Liver (tissue), 9 donors: Measurements from ENCODE around the gene RYR2. TPM values are rescaled to one million over a fixed set of nuclear protein-coding genes. Genes with fewer than 3 reads are reported as not detected.

Source experiments
- DNase-seq: peaks from one replicate; pipeline ENCODE4 v3.0.0-alpha.2; 2017; ENCODE audit warnings: low spot score
- H3K27ac ChIP-seq, 2 donors: one replicate each; pipeline ENCODE4 v1.7.0; 2013; ENCODE audit warnings: inconsistent platforms in 2 of 2, low read length in 2 of 2, control low read depth in 1 of 2, low read depth in 1 of 2, mild to moderate bottlenecking in 1 of 2
- H3K27me3 ChIP-seq, 4 donors: one replicate each; pipeline versions ENCODE4 v1.6.1 to v1.7.0; 2013; ENCODE audit warnings: low read length in 3 of 4, inconsistent platforms in 1 of 4, mild to moderate bottlenecking in 1 of 4, moderate library complexity in 1 of 4; ENCODE audit not compliant: control insufficient read depth in 4 of 4, insufficient read depth in 4 of 4
- H3K36me3 ChIP-seq, 4 donors: one replicate each; pipeline versions ENCODE4 v1.6.1 to v1.7.0; 2013; ENCODE audit warnings: low read length in 3 of 4, mild to moderate bottlenecking in 3 of 4, low read depth in 1 of 4, moderate library complexity in 1 of 4; ENCODE audit not compliant: control insufficient read depth in 4 of 4, insufficient read depth in 3 of 4
- H3K4me1 ChIP-seq, 4 donors: one replicate each; pipeline versions ENCODE4 v1.6.1 to v1.7.0; 2013; ENCODE audit warnings: low read length in 3 of 4, mild to moderate bottlenecking in 3 of 4, moderate library complexity in 1 of 4; ENCODE audit not compliant: control insufficient read depth in 4 of 4, insufficient read depth in 4 of 4
- H3K4me3 ChIP-seq, 3 donors: one replicate each; pipeline versions ENCODE4 v1.6.1 to v1.7.0; 2013; ENCODE audit warnings: low read length in 3 of 3, control low read depth in 1 of 3, low read depth in 1 of 3, mild to moderate bottlenecking in 1 of 3
- H3K9ac ChIP-seq, 2 donors: one replicate each; pipeline ENCODE4 v1.7.0; 2013; ENCODE audit warnings: low read length in 2 of 2, mild to moderate bottlenecking in 2 of 2, moderate library complexity in 2 of 2, control low read depth in 1 of 2, low read depth in 1 of 2
- H3K9me3 ChIP-seq, 4 donors: one replicate each; pipeline versions ENCODE4 v1.6.1 to v1.7.0; 2013; ENCODE audit warnings: low read length in 3 of 4; ENCODE audit not compliant: control insufficient read depth in 4 of 4
- EGR1 ChIP-seq, 2 donors: IDR thresholded peaks; 2 replicates each; pipeline ENCODE4 v1.6.1; 2016 to 2018; ENCODE audit warnings: antibody characterized with exemption in 2 of 2, low read depth in 2 of 2
- FOXA1 ChIP-seq: IDR thresholded peaks from 2 replicates; pipeline ENCODE4 v1.6.1; 2016; ENCODE audit warnings: antibody characterized with exemption
- FOXA2 ChIP-seq: IDR thresholded peaks from 2 replicates; pipeline ENCODE4 v1.6.1; 2016; ENCODE audit warnings: antibody characterized with exemption
- GABPA ChIP-seq, 2 donors: IDR thresholded peaks in 1 of 2; conservative IDR thresholded peaks in 1 of 2; 2 replicates each; pipeline ENCODE4 v1.6.1; 2016; ENCODE audit warnings: antibody characterized with exemption in 2 of 2, mild to moderate bottlenecking in 1 of 2, moderate library complexity in 1 of 2
- HNF4A ChIP-seq, 2 donors: conservative IDR thresholded peaks; 2 replicates each; pipeline ENCODE4 v1.6.1; 2016; ENCODE audit warnings: antibody characterized with exemption in 2 of 2, mild to moderate bottlenecking in 2 of 2
- HNF4G ChIP-seq: IDR thresholded peaks from 2 replicates; pipeline ENCODE4 v1.6.1; 2016; ENCODE audit warnings: antibody characterized with exemption
- JUND ChIP-seq, 2 donors: IDR thresholded peaks; 2 replicates each; pipeline ENCODE4 v1.6.1; 2016; ENCODE audit warnings: antibody characterized with exemption in 2 of 2
- MAX ChIP-seq: IDR thresholded peaks from 2 replicates; pipeline ENCODE4 v1.6.1; 2016; ENCODE audit warnings: antibody characterized with exemption
- NR2F2 ChIP-seq: IDR thresholded peaks from 2 replicates; pipeline ENCODE4 v1.6.1; 2016; ENCODE audit warnings: antibody characterized with exemption
- RAD21 ChIP-seq, 2 donors: IDR thresholded peaks; 2 replicates each; pipeline ENCODE4 v1.6.1; 2016; ENCODE audit warnings: antibody characterized with exemption in 2 of 2, mild to moderate bottlenecking in 2 of 2
- RXRA ChIP-seq, 2 donors: IDR thresholded peaks; 2 replicates each; pipeline ENCODE4 v1.6.1; 2017 to 2018; ENCODE audit warnings: antibody characterized with exemption in 2 of 2, mild to moderate bottlenecking in 1 of 2
- SP1 ChIP-seq: IDR thresholded peaks from 2 replicates; pipeline ENCODE4 v1.6.1; 2018; ENCODE audit warnings: antibody characterized with exemption, mild to moderate bottlenecking
- TAF1 ChIP-seq: conservative IDR thresholded peaks from 2 replicates; pipeline ENCODE4 v1.6.1; 2016; ENCODE audit warnings: antibody characterized with exemption, mild to moderate bottlenecking
- YY1 ChIP-seq: IDR thresholded peaks from 2 replicates; pipeline ENCODE4 v1.6.1; 2016; ENCODE audit warnings: antibody characterized with exemption, mild to moderate bottlenecking
- WGBS: extraction: QIAGEN DNeasy Blood & Tissue Kit; methylation state at CpG from one replicate; pipeline ENCODE4 v1.1.7; 2013; 5-methylcytosine and 5-hydroxymethylcytosine counted together
- polyA plus RNA-seq, 2 donors: library from polyadenylated mRNA; stranded (reverse) in 1 of 2; unstranded in 1 of 2; fragments of 200-250 nt in 1 of 2; fragments of >200 nt in 1 of 2; fragmentation: Nextera tagmentation in 1 of 2; extraction: Ambion mirVana in 1 of 2; gene quantifications; one replicate each; pipeline versions ENCODE4 v1.2.1 to v1.2.3, GENCODE V29; 2013 to 2015
- total RNA-seq, 2 donors: library from RNA; depleted of rRNA; stranded (reverse); fragments of >200 nt; gene quantifications; one replicate each; pipeline ENCODE4 v1.2.3, GENCODE V29; 2014
- TF ChIP-seq, protein P1 (sequence below): IDR thresholded peaks from 2 replicates; pipeline ENCODE4 v1.6.1; 2016; ENCODE audit warnings: antibody characterized with exemption, mild to moderate bottlenecking
- TF ChIP-seq, protein P2 (sequence below): fragments of 150-350 bp; IDR thresholded peaks from 2 replicates; pipeline ENCODE4 v1.5.1; 2017; ENCODE audit warnings: improper control_type of control experiment, low read depth, low read length; ENCODE audit not compliant: missing input control
- TF ChIP-seq, protein P3 (sequence below): IDR thresholded peaks from 2 replicates; pipeline ENCODE4 v1.6.1; 2016; ENCODE audit warnings: antibody characterized with exemption
- TF ChIP-seq, protein P4 (sequence below): IDR thresholded peaks from 2 replicates; pipeline ENCODE4 v1.6.1; 2016; ENCODE audit warnings: antibody characterized with exemption
- donor health status: healthy.
- donor health status: healthy.
- donor health status: healthy.
- donor health status: healthy.
- donor health status: healthy.

Gene RYR2
- total and polyA plus RNA-seq, 4 donors, result 0.06 to 0.75 (median 0.31) TPM

- Histone ChIP-seq H3K9me3 (no peaks in the 10 kb centered on the region), H3K4me1 (no peaks in the 10 kb centered on the region), H3K27ac (no peak overlapping the region), H3K27me3 (no peaks in the 10 kb centered on the region), H3K4me3 (no peak overlapping the region), H3K36me3 (no peaks in the 10 kb centered on the region), H3K9ac (no peak overlapping the region)
- DNase-seq, result no peak
- TF ChIP-seq, protein P1, sequence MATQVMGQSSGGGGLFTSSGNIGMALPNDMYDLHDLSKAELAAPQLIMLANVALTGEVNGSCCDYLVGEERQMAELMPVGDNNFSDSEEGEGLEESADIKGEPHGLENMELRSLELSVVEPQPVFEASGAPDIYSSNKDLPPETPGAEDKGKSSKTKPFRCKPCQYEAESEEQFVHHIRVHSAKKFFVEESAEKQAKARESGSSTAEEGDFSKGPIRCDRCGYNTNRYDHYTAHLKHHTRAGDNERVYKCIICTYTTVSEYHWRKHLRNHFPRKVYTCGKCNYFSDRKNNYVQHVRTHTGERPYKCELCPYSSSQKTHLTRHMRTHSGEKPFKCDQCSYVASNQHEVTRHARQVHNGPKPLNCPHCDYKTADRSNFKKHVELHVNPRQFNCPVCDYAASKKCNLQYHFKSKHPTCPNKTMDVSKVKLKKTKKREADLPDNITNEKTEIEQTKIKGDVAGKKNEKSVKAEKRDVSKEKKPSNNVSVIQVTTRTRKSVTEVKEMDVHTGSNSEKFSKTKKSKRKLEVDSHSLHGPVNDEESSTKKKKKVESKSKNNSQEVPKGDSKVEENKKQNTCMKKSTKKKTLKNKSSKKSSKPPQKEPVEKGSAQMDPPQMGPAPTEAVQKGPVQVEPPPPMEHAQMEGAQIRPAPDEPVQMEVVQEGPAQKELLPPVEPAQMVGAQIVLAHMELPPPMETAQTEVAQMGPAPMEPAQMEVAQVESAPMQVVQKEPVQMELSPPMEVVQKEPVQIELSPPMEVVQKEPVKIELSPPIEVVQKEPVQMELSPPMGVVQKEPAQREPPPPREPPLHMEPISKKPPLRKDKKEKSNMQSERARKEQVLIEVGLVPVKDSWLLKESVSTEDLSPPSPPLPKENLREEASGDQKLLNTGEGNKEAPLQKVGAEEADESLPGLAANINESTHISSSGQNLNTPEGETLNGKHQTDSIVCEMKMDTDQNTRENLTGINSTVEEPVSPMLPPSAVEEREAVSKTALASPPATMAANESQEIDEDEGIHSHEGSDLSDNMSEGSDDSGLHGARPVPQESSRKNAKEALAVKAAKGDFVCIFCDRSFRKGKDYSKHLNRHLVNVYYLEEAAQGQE, result no peak
- TF ChIP-seq TAF1 (no peak), YY1 (no peak), FOXA2 (no peak)
- WGBS, result 54% methylated on average over 3 of the region's 3 CpGs
Observed at GRCh38 chr1:237393632-237394031, 351.6 kb downstream of the RYR2 start.

DNA sequence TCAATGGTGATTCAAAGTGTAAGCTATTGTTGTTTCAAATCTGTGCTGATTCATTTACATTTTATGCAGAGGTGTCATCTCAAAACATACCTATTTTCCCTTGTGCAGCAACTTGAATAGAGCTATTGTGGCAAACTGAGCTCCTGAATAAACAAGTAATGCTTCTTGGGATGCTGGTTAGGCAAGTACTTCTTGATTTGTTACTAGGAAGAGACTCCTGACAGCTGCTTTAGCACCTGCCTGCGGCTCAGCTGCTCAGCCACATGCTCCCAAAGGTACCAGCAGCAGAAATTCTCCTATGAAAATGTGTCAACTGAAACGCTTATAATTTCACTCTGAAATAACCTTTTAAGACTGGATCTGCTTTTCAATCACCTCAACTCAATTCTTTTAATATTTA, 352.3 kb downstream of the RYR2 start:
- WGBS, result 70% methylated on average over 2 of the region's 2 CpGs
- H3K4me1 ChIP-seq, result no peaks in the 10 kb centered on the region

More for the DNA sequence above, 352.3 kb downstream of the RYR2 start:
- Histone ChIP-seq H3K27me3 (no peaks in the 10 kb centered on the region), H3K9ac (no peak overlapping the region), H3K9me3 (peaks cover 0 to 3% (median under 1%) of the 10 kb centered on the region in 4 donors), H3K4me3 (no peak overlapping the region), H3K36me3 (no peaks in the 10 kb centered on the region), H3K27ac (no peak overlapping the region)
- TF ChIP-seq JUND (IDR thresholded peaks at IDR 0.05), result no peak
- TF ChIP-seq HNF4A (conservative IDR thresholded peaks at IDR 0.05), result no peak
- TF ChIP-seq FOXA1, result no peak
- TF ChIP-seq, protein P1, result no peak
- TF ChIP-seq EGR1 (IDR thresholded peaks at IDR 0.05; ENCODE audit: low read depth in 2 of 2), result no peak
- TF ChIP-seq RXRA (IDR thresholded peaks at IDR 0.05), result no peak
- TF ChIP-seq, protein P2, sequence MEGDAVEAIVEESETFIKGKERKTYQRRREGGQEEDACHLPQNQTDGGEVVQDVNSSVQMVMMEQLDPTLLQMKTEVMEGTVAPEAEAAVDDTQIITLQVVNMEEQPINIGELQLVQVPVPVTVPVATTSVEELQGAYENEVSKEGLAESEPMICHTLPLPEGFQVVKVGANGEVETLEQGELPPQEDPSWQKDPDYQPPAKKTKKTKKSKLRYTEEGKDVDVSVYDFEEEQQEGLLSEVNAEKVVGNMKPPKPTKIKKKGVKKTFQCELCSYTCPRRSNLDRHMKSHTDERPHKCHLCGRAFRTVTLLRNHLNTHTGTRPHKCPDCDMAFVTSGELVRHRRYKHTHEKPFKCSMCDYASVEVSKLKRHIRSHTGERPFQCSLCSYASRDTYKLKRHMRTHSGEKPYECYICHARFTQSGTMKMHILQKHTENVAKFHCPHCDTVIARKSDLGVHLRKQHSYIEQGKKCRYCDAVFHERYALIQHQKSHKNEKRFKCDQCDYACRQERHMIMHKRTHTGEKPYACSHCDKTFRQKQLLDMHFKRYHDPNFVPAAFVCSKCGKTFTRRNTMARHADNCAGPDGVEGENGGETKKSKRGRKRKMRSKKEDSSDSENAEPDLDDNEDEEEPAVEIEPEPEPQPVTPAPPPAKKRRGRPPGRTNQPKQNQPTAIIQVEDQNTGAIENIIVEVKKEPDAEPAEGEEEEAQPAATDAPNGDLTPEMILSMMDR, result no peak
- TF ChIP-seq FOXA2, result no peak
- TF ChIP-seq, protein P3, sequence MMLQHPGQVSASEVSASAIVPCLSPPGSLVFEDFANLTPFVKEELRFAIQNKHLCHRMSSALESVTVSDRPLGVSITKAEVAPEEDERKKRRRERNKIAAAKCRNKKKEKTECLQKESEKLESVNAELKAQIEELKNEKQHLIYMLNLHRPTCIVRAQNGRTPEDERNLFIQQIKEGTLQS, result no peak
- TF ChIP-seq GABPA (IDR thresholded peaks at IDR 0.05 in 1 of 2, conservative IDR thresholded peaks at IDR 0.05 in 1 of 2), result no peak
- no peak for TF ChIP-seq RAD21 (IDR thresholded peaks at IDR 0.05)
- no peak for TF ChIP-seq YY1
- no peak for TF ChIP-seq TAF1
- TF ChIP-seq NR2F2, result no peak
- TF ChIP-seq HNF4G, result no peak
- TF ChIP-seq, protein P4, sequence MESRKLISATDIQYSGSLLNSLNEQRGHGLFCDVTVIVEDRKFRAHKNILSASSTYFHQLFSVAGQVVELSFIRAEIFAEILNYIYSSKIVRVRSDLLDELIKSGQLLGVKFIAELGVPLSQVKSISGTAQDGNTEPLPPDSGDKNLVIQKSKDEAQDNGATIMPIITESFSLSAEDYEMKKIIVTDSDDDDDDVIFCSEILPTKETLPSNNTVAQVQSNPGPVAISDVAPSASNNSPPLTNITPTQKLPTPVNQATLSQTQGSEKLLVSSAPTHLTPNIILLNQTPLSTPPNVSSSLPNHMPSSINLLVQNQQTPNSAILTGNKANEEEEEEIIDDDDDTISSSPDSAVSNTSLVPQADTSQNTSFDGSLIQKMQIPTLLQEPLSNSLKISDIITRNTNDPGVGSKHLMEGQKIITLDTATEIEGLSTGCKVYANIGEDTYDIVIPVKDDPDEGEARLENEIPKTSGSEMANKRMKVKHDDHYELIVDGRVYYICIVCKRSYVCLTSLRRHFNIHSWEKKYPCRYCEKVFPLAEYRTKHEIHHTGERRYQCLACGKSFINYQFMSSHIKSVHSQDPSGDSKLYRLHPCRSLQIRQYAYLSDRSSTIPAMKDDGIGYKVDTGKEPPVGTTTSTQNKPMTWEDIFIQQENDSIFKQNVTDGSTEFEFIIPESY, result no peak
- no peak for TF ChIP-seq SP1
- no peak for TF ChIP-seq MAX
- DNase-seq, result no peak
